PC-3 (cell line): Measurements from ENCODE around the gene OGA.

Experiments
- CTCF ChIP-seq: fragments of 300-600 bp; sonication (generic); conservative IDR thresholded peaks from 2 replicates; pipeline ENCODE4 v1.5.1; 2017; ENCODE audit warnings: antibody characterized with exemption, low read depth, mild to moderate bottlenecking, low read length
- EZH2 ChIP-seq: fragments of 300-600 bp; sonication (generic); IDR thresholded peaks from one replicate; pipeline ENCODE4 v1.6.1; 2017; ENCODE audit warnings: antibody characterized with exemption, mild to moderate bottlenecking, low read length; ENCODE audit not compliant: unreplicated experiment
- EZH2phosphoT487 ChIP-seq: fragments of 300-600 bp; sonication (generic); IDR thresholded peaks from 2 replicates; pipeline ENCODE4 v1.6.1; 2018; ENCODE audit warnings: mild to moderate bottlenecking, antibody characterized with exemption, low read length, borderline replicate concordance

- no peak for TF ChIP-seq EZH2
- TF ChIP-seq CTCF = no peak
- no peak for TF ChIP-seq EZH2phosphoT487
Observed at GRCh38 chr10:101774589-101775272, 43.5 kb downstream of the OGA start.
